ENCODE results near the gene CMSS1.

CMSS1 gene

GRCh38 chr3:100007313-100007712 lies 189.7 kb downstream of the CMSS1 start:
- intact Hi-C loops (cut with DNase I): no loop called here
- DNase-seq: no peak

- intact Hi-C loops (cut with DNase I): no loop called here
- DNase-seq: no peak
Measured at GRCh38 chr3:100008081-100008698, 190.5 kb downstream of the CMSS1 start.

DNA sequence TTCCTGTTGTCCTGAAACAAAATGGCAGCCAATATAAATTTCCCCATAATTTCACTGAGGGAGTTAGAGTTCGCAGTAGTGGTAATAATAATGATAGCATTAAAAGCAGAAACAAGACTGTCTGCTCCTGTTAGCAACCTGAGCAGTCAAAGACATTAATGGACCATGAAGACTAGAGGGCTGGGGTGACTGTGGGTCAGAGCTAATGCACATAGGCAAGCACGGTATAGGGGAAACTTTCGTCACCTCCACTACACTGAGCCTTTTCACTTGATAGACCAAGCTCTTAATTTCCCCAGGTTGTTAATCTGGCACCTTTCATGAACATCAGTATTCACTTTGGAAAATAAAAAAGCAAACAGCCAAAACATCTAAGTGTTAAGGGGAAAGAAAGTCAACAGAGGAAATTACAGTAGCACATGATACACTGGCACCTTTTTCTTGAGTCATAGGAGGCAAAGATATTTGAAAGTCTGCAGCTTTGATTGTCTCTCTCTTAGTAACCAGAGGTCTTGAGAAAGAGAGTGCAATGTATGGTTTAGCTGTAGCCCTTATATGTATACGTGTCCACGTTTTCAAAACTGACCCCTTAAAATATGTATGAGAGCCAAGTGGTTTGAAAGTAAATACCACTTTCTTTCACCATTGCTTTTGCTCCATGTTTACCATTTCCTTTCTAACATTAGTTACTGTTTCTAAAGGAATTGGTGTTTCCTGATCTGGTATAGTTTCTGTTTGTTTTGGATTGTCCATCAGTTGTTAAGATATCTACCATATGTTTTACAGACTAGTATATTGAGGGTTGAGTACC lies 191.8 kb downstream of the CMSS1 start:
- DNase-seq: no peak
- intact Hi-C loops (cut with DNase I): no loop called here

DNA sequence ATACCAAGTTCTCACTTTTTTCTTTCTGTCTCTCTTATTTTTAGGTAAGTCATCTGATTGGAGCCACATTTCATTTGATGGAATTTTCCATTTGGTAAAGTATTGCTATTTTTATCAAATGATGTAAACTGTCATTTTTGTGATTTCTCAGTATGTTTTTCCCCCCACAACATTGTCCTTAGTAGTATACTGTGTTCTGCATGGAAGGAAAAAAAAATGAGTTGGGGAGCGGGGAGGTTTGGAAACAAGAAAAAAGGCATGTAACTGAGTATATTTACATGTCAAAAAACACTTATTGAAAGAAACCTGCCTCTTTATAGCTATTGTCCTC lies 192.4 kb downstream of the CMSS1 start:
- no peak for DNase-seq
- intact Hi-C loops (cut with DNase I): no loop called here

- DNase-seq: no peak
- intact Hi-C loops (cut with DNase I): no loop called here
Measured at GRCh38 chr3:100018806-100019205, 201.1 kb downstream of the CMSS1 start.

GRCh38 chr3:100019719-100020118 lies 202.1 kb downstream of the CMSS1 start:
- DNase-seq: no peak
- intact Hi-C loops (cut with DNase I): no loop called here

- no peak for DNase-seq
- intact Hi-C loops (cut with DNase I): no loop called here
Measured at GRCh38 chr3:100020876-100021644, 203.4 kb downstream of the CMSS1 start.

DNA sequence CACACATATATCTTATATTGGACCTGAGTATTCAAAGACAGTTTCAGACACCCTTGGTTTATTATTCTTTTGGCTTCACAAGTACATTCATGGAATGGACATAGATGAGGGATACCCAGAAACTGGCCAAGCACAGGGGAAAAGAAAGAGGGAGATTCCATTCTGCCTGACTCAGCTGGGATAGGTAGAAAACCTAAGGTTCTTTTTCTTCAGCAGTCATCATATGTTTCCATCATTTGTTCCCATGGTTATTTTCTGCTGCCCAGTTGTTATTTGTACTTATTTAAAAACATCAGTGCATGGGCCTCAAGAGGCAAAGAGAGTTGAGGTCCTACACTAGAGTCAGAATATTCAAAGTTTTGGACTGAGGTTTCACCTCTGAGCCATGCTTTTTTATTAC lies 204.8 kb downstream of the CMSS1 start:
- intact Hi-C loops (cut with DNase I): no loop called here
- no peak for DNase-seq

GRCh38 chr3:100023150-100023549 lies 205.5 kb downstream of the CMSS1 start:
- no peak for DNase-seq
- intact Hi-C loops (cut with DNase I): no loop called here

DNA sequence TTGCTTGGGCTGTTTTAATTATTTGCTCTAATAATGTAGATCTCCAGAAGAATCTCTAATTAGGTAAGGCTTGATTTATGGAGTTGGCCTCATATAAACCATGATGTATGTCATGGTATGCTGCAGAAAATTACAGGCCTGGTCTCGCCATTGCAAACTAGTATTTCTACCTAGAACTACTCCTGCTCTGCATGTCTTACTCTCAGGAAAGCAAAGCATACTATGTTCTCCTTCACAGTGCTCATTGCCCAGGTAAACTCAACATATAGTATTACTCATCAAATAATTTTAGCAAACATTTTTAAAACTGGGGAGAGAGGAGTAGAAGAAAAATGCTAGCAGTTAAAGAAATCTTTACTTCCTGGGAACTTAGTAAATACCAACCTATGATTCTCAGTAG lies 205.9 kb downstream of the CMSS1 start:
- intact Hi-C loops (cut with DNase I): no loop called here
- no peak for DNase-seq

- intact Hi-C loops (cut with DNase I): no loop called here
- no peak for DNase-seq
Measured at GRCh38 chr3:100024520-100025303, 207.1 kb downstream of the CMSS1 start.

DNA sequence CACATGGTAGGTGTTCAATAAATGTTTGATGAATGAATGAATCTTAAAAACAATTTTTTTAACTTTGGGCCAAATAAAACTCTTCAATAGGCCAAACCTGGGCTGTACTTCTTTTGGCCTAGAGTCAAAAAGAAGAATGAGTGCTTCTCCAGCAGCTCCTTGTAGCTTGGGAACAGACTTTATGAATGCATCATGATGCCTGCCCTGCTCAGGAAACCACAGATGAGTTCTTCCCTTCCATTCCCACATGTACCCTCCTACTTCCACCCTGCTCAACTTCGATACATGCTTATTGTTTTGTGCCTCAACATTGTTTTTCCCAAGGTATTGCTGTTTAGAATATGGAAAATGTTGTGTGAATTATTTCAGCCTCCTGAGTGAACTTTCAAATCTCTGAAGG lies 209.7 kb downstream of the CMSS1 start:
- intact Hi-C loops (cut with DNase I): no loop called here
- DNase-seq: no peak

DNA sequence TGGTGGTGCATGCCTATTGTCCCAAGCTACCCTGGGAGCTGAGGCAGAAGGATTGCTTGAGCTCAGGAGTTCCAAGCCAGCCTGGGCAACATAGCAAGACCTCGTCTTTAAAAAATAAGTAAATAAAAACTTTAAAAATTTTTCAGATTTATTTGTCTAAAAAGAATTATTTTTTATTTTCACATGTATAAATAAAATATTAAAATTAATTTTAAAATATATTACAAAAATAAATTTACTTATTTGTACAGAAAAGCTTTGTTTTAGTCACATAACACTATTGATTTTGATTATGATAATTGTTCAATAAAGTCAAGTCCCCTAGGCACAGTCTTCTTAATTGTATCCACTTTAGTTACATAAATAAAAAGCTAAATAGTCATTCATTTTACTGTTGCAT lies 211.4 kb downstream of the CMSS1 start:
- intact Hi-C loops (cut with DNase I): no loop called here
- no peak for DNase-seq

- intact Hi-C loops (cut with DNase I): no loop called here
- DNase-seq: no peak
Measured at GRCh38 chr3:100029689-100030088, 212.0 kb downstream of the CMSS1 start.

GRCh38 chr3:100030346-100030745 lies 212.7 kb downstream of the CMSS1 start:
- DNase-seq: no peak
- intact Hi-C loops (cut with DNase I): no loop called here

DNA sequence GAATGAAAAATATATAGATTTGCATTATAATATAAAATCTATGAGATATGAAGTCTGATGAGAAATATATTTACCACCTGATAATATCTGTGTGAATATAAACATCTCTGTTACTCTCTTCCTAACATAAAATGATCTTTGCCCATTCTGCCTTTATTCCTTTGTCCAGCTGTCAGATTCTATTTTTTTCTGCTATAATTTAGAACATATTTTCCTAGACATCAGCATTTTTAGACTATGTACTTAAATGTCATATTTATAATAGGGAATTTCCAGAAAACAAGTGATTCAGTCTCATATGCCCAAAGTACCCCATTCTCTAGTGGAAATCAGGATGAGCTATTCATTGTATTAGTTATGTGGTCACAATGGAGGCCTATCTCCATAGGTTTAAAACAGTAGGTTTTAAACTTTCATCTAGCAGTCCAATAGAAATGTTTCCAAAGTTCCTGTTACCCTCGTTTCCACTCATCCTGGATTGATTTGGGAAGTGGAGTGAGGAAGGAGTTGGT lies 213.3 kb downstream of the CMSS1 start:
- no peak for DNase-seq
- intact Hi-C loops (cut with DNase I): no loop called here

- intact Hi-C loops (cut with DNase I): no loop called here
- no peak for DNase-seq
Measured at GRCh38 chr3:100032243-100032642, 214.6 kb downstream of the CMSS1 start.

DNA sequence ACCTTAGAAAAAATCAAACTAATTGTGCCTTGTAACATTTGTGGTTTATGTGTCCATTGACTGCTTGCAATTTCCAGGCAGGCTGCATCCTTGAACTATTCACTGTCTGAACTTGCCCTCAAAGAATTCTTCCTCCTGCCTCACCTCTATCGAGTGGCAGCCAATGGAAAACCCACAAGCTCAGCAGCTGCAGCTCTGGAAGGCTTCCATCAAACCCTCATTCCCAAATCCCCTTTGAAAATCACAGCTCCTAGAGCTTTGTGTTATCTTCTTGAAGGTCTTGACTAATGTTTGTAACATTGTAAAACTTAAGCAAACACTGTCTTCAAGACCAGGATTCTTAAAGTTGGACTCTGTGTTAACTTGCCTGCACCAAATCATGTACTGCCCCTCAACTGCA lies 215.5 kb downstream of the CMSS1 start:
- intact Hi-C loops (cut with DNase I): no loop called here
- no peak for DNase-seq

DNA sequence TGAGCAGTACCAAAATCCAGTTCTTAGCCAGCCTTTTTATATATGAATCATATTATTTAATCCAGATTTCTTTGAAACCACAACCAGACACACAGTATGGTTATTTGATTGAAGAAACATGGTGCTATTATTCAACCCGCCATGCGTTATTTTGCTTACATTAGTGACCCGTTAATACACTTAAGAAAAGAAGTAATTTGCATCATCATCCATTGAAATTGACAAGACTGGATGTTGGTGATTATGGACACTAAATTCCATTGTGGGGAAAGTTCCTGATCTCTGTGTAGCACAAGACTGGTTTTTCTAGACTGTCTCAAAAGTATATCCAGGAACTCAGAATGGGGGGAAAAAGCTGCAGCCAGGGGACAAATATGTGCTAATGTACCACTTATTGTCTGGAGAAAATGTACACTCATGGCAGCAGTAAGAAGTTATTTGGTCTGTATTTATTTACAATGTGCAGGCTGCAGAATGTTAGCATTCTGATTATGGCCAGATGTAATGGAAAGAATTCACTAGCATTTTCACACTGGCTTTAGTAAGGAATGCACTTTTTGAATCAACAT lies 216.3 kb downstream of the CMSS1 start:
- intact Hi-C loops (cut with DNase I): no loop called here

GRCh38 chr3:100039075-100039474 lies 221.4 kb downstream of the CMSS1 start:
- intact Hi-C loops (cut with DNase I): no loop called here
- no peak for DNase-seq

More for the DNA sequence above, 216.3 kb downstream of the CMSS1 start:
- no peak for DNase-seq

Data from posterior cingulate gyrus (tissue), 11 donors.